ENCODE measurements around the gene MINDY4. TPM values are rescaled to one million over a fixed set of nuclear protein-coding genes. Genes with fewer than 3 reads are reported as not detected.

Gene MINDY4
- total and polyA plus RNA-seq, 2 of the 8 experiments (the other 6 are each of a cell fraction or from before 2014, with no cell fraction given), result 1.3 to 3.6 TPM

GRCh38 chr7:30787486-30787885 is 16.3 kb downstream of the MINDY4 start (continued):
- TF ChIP-seq, protein P1, sequence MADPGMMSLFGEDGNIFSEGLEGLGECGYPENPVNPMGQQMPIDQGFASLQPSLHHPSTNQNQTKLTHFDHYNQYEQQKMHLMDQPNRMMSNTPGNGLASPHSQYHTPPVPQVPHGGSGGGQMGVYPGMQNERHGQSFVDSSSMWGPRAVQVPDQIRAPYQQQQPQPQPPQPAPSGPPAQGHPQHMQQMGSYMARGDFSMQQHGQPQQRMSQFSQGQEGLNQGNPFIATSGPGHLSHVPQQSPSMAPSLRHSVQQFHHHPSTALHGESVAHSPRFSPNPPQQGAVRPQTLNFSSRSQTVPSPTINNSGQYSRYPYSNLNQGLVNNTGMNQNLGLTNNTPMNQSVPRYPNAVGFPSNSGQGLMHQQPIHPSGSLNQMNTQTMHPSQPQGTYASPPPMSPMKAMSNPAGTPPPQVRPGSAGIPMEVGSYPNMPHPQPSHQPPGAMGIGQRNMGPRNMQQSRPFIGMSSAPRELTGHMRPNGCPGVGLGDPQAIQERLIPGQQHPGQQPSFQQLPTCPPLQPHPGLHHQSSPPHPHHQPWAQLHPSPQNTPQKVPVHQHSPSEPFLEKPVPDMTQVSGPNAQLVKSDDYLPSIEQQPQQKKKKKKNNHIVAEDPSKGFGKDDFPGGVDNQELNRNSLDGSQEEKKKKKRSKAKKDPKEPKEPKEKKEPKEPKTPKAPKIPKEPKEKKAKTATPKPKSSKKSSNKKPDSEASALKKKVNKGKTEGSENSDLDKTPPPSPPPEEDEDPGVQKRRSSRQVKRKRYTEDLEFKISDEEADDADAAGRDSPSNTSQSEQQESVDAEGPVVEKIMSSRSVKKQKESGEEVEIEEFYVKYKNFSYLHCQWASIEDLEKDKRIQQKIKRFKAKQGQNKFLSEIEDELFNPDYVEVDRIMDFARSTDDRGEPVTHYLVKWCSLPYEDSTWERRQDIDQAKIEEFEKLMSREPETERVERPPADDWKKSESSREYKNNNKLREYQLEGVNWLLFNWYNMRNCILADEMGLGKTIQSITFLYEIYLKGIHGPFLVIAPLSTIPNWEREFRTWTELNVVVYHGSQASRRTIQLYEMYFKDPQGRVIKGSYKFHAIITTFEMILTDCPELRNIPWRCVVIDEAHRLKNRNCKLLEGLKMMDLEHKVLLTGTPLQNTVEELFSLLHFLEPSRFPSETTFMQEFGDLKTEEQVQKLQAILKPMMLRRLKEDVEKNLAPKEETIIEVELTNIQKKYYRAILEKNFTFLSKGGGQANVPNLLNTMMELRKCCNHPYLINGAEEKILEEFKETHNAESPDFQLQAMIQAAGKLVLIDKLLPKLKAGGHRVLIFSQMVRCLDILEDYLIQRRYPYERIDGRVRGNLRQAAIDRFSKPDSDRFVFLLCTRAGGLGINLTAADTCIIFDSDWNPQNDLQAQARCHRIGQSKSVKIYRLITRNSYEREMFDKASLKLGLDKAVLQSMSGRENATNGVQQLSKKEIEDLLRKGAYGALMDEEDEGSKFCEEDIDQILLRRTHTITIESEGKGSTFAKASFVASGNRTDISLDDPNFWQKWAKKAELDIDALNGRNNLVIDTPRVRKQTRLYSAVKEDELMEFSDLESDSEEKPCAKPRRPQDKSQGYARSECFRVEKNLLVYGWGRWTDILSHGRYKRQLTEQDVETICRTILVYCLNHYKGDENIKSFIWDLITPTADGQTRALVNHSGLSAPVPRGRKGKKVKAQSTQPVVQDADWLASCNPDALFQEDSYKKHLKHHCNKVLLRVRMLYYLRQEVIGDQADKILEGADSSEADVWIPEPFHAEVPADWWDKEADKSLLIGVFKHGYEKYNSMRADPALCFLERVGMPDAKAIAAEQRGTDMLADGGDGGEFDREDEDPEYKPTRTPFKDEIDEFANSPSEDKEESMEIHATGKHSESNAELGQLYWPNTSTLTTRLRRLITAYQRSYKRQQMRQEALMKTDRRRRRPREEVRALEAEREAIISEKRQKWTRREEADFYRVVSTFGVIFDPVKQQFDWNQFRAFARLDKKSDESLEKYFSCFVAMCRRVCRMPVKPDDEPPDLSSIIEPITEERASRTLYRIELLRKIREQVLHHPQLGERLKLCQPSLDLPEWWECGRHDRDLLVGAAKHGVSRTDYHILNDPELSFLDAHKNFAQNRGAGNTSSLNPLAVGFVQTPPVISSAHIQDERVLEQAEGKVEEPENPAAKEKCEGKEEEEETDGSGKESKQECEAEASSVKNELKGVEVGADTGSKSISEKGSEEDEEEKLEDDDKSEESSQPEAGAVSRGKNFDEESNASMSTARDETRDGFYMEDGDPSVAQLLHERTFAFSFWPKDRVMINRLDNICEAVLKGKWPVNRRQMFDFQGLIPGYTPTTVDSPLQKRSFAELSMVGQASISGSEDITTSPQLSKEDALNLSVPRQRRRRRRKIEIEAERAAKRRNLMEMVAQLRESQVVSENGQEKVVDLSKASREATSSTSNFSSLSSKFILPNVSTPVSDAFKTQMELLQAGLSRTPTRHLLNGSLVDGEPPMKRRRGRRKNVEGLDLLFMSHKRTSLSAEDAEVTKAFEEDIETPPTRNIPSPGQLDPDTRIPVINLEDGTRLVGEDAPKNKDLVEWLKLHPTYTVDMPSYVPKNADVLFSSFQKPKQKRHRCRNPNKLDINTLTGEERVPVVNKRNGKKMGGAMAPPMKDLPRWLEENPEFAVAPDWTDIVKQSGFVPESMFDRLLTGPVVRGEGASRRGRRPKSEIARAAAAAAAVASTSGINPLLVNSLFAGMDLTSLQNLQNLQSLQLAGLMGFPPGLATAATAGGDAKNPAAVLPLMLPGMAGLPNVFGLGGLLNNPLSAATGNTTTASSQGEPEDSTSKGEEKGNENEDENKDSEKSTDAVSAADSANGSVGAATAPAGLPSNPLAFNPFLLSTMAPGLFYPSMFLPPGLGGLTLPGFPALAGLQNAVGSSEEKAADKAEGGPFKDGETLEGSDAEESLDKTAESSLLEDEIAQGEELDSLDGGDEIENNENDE (IDR thresholded peaks at IDR 0.05; ENCODE audit: insufficient replicate concordance, low read length), result no peak
- no peak for TF ChIP-seq GABPA (IDR thresholded peaks at IDR 0.05; ENCODE audit: borderline replicate concordance, insufficient read depth, low read length)
- TF ChIP-seq TAF7 (optimal IDR thresholded peaks at IDR 0.05; ENCODE audit: borderline replicate concordance, low read depth, low read length), result no peak
- TF ChIP-seq CHD2 (IDR thresholded peaks at IDR 0.05; ENCODE audit: low read length), result no peak

All from H1 (cell line).